NCI-H1105 (cell line): Measurements from ENCODE around the gene KCNJ10.

Experiments used
- DNase-seq: peaks from one replicate; lab custom pipeline; 2025; lab: John Stamatoyannopoulos, UW

Gene KCNJ10

DNA sequence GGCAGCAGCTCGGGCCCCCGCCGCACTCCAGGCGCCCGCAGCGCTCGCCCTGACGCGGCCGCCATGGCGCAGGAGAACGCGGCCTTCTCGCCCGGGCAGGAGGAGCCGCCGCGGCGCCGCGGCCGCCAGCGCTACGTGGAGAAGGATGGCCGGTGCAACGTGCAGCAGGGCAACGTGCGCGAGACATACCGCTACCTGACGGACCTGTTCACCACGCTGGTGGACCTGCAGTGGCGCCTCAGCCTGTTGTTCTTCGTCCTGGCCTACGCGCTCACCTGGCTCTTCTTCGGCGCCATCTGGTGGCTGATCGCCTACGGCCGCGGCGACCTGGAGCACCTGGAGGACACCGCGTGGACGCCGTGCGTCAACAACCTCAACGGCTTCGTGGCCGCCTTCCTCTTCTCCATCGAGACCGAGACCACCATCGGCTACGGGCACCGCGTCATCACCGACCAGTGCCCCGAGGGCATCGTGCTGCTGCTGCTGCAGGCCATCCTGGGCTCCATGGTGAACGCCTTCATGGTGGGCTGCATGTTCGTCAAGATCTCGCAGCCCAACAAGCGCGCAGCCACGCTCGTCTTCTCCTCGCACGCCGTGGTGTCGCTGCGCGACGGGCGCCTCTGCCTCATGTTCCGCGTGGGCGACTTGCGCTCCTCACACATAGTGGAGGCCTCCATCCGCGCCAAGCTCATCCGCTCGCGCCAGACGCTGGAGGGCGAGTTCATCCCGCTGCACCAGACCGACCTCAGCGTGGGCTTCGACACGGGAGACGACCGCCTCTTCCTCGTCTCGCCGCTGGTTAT lies 14.2 kb upstream of the KCNJ10 start:
- peak; percentile 77 for DNase-seq

DNA sequence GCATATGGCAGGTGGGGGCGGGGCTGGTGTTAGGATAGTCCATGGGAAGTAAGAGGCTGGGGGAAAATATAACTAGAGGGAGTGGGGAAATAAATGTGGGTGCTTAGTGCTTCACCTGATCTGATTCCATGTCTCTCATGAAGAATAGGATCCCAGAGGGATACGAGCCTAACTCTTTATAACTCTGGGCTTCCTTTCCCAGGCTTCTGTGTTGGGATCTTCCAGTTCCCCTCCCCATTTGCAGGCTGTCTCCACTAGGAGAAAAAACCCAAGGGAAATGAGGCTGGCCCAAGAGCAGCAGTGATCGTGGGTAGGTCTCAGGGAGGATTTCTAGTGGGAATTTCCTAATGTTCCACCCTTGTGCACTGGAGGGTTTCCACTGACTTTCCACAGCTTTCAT lies 13.0 kb upstream of the KCNJ10 start:
- DNase-seq: no peak

DNA sequence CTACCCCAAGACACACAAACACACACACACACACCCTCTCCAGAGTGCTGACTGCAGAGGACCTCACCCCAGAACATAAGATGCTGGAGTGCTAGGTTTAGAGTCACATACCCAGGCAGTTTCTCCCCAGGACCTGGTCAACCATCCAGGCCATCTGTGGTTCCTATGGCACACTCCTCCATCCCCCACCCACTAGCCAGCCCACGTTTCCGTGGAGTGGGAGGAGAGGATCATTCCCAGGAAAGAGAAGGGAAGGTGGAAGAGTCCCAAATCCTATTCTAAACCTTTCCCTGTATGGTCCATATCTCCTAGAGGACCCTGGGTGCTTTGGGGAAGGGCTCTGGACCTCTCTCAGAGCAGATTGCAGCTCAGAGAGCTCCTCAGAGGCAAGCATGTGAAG lies 12.5 kb upstream of the KCNJ10 start:
- DNase-seq: no peak

DNA sequence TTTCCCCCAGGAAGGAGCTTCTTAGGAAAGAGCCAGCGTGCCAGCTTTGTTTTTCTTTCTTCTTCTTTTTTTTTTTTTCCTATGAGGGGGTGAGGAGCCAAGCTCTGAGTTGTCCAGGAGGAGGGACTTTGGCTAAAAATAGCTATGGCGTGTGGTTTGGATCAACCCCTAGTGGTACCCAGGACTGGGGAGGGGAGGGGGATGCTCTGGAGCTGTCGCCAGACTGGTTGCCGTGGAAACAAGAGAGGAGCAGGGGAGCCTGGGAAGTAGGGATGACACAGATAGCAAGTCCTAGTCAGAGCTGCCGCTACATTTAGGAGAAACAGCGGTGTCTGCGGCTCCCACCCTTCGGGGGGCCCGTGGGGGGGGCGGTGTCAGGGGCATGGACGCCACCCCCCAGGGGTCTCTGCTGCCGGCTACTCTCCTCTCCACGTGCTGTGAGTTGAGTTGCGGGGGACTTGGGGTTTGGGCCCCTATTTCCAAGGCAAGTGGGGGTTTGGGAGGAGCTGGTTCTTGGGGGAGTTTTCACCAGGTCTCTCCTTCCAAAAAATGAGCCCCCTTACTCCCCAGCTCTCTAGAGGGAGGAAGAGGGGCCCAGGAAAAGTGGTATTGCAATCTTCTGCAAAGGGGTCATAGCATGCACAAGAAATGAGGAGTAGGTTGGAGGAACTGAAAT lies 11.4 kb upstream of the KCNJ10 start, which contains the start of gene KCNJ9:
Gene KCNJ9, plus strand, starts transcription at position 278 of the 676 bp plus-strand sequence. CDS start 2,493 bp downstream, outside the sequence.
- DNase-seq: peak; percentile 12

DNA sequence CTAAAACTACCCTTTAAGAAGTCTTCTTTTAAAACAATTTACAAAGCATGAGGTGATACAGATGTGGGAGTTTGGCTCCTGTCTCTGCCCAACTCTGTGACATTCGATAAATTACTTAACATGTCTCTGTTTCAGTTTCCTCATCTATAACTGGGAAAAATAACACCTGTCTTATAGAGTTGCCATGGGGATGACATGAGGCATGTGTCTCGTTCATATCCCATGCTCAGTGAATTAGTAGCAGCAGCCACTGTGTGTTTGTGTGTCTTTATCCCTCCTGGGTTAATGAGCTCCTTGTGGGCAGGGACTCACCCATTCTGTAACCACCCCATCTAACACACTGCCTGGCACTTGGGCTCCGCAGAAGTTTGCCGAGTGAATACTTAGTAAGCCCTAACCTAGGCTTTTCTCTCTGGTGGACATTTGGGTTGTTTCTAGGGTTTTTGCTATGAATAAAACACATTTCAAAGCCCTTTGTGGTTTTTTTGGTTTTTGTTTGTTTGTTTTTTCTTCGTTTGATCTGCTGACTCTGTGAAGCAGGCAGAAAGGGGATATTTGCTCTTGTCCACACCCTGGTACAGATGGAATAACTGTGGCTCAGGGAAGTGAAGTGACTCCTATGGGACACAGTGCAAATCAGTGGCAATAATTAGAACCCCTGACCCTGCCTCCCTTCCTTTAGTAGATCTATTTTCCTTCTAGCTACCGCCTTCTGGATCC lies 10.6 kb upstream of the KCNJ10 start:
- no peak for DNase-seq

DNA sequence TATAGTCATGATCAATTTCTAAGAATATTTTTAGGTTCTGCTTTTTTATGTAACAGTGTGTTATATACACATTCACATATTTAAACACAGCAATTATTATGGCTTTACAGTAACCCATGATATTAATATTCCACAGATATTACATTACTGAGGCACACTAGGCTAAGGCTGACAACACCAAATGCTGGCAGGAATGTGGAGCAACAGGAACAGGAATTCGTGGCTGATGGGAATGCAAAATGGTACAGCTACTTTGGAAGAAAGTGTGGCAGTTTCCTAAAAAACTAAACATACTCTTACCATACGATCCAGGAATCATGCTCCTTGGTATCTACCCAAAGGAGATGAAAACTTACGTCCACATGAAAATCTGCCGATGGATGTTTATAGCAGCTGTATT lies 9.5 kb upstream of the KCNJ10 start:
- DNase-seq: no peak

DNA sequence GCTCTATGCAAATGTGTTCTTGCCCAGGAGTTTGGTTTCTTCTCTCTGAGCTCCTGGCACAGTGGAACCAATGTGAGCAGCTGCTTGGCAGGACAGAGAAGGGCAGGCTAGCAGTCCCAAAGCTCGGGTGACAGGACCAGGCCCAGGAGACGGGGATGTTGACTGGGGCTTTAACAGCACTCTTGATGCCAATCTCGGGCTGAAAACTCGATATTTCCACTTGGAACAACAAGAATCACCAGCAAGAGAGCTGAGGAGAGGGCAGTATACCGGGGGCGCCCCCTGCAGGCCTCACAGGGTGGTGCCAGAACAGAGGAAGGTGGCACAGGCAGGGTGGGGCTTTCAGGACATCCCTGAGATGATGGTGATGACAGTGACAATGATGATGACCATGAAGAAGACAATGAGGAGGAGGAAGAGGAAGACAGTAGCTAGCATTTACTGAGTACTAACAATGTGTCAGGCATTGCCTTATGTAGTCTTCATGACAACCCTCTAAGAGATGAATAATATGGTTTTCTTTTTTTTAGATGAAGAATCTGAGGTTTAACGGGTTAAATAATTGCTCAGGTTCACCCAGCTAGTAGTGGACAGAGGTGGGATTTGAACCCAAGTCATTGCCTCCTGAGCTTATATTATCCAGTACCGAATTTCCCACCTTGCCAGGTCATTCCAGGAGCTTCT lies 8.7 kb upstream of the KCNJ10 start:
- DNase-seq: no peak

DNA sequence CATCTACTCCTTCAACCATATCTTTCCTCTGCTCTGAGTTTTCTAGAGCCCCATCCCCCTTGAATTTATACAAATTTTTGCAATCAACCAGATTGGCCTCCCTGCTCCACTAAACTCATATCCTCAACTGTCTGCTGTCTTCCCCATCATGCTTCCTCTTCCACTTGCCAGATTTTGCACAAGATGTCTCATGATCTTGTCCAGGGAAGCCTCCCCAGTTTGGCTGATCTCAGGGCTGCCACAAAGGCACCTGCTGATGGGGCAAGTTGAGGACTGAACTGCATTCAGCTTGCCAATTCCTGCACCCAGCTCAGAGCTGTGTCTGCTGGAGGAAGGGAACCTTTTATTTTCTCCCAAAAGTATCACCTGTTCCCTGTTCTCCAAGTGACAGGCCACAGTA lies 7.5 kb upstream of the KCNJ10 start:
- DNase-seq: no peak

DNA sequence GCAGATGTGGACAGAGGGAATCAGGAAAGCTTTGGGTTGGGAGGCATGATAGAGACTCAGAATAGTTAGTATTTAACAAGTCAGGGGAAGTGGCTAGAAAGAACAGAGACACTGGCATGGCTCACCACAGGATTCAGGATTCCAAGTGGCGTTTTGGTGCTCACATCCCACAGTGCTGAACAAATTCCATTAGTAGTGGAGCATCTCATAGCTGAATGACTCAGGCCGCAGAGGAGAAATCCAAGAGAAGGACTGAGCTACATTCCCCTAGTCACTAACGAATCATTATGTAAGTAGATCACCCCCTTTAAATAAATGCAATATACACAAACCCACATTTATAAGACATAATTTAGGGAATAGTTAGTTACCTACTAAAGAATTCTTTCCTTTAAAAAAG lies 6.3 kb upstream of the KCNJ10 start:
- no peak for DNase-seq

DNA sequence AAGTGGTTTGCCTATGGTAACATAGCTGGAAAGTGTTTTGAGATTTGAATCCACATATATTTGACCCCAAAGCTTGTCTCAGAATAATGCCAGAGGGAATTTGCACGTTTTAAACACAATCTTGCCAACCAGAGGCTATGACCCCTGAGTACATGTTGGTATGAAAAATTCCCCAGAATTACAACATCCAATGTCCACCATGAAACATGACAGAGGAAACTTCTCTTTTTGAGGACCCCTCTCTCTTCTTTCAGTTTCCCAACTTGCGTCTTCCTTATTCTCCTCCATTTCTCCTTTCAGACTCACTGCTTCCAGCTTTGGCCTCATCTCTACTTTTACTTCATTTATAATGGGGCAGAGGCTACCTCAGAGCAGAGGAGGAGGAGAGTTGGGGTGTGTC lies 5.9 kb upstream of the KCNJ10 start:
- no peak for DNase-seq

DNA sequence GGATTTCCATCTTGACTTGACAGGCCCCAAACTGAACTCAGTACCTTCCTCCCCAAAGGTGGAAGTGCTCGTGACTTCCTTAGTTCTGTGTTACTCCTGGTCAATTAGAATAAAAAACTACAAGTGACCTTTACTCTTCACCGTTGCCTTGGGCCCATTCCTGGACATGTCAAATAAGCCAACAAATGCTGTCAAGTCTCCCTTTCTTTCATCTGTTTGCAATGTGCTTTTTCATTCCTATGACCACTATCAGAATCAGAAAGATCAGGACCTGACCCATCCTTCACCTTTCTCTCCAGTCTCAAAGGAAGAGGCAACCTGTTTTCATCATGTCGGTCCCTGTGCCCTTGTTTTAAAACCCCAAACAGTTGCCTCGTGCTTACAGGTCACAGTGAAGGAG lies 4.9 kb upstream of the KCNJ10 start:
- DNase-seq: no peak

DNA sequence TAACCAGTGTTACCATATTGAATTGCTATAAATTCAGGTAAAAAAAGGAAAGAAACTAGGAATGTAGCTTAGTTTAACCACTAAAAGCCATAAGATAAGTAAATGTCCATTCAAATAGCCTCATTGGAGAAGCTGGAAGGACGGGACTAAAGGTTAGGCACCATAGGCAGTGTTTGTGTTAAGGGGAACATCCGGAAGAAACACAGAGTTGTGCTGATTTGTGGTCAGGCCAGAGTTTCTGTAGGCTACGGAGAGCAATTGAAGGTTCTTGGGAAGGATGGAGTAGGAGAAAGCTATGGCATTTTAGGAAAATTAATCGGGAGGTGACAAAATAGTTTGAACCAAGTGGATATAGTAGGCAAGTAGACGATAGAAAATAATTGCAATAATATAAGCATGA lies 1.3 kb upstream of the KCNJ10 start:
- DNase-seq: no peak

DNA sequence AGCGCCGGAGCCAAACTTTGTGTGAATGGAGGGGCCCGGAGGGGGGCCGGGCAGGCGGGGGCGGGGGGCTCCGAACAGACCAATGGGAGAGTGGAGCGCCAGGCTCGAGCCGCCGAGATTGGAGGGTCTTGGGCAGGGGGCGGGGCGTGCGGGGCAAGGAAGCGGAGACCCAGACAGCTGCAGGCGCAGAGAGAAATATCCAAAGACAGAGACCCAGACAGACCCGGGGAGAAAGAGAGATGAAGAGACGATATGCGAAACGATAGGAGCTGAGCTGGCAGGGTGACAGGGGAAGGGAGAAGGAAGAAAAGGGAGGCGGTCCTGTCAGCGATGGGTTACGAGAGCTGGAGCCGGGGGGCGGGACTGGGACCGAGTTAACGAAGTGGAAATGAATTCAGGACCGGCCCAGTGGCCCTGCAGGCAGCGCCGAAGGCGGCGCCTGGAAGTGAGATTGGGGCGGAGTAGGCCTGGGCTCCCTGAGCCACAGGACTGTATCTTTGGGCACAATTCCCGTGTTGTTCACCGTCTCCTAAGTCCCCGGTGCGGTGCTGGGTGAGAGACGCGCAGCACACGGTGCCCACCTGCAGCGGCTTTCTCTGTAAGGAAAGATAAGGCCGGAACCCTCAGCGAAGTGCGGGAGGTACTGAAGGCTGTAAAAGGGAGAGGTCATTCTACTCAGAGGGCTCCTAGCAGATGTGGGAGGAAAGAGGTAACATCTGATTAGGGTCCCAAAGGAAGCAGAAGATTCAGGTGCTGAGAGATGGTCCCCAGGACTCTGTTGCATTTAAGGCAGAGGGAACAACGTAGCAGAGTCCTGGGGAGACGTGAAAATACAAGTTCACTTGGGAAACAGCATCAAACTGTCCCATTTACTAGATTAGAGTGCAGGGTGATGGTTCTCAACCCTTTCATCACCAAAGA lies 543 bp upstream of the KCNJ10 start:
- peak; percentile 67 for DNase-seq

DNA sequence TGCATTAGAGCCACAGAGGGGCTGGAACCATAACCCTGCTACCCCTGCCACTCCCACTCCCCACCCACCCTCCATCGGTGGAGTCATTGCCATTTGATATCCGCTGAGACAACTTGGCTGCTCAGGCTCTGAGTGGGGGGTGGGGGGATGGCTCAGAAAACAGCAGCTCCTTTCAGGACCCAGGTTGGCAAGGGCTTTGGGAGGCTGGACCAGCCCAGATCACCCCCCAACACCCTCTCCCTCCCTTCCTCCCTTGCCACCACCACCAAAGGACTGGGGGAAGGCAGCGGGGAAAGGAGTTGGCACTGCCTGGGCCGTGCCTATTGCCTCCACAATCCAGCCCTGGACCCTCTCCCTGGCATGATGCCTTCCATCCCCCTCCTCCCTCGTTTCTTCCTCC lies 1.7 kb downstream of the KCNJ10 start:
- DNase-seq: no peak

DNA sequence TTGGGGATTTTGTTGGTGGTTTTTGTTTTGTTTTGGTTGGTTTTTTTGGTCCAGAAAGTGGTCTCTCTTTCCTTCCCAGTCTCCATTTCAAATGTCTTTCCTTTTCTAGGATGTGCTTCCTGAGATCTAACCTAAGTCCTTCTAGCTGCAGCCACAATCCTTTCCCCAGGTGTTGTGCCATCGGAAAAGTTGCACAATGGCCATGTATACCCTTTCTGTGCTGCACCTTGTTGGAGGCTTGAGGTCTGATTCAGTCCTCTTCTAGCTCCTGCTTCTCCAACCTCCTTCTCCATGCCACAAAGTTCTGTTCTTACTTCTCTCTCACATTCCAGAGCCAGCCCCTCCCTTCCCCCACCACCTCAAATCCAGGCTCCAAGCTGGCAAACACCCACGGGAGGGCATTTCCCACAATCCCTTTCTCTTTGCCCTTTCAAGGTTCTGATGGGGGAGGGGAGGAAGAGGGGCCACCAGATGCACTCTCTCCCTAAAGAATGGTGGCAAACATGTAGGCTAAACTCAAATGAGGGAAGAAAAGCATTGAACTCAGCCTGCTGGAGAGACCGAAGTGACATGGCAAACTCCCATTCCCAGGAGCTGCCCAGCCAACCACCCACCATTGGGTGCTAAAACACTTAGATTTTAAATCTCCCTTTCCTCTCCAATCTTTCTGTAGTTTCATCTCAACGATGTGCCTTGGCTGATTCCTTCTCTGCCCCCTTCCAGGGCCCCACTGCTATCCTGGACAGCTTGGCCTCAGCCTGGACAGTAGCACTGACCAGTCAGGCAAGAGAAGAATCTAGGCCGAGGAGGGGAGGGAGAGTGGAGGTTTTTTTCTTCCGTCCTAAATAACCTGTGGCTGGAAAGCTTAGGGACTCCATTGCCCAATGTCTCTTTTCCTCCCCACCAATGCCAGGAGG lies 2.9 kb downstream of the KCNJ10 start:
- no peak for DNase-seq

DNA sequence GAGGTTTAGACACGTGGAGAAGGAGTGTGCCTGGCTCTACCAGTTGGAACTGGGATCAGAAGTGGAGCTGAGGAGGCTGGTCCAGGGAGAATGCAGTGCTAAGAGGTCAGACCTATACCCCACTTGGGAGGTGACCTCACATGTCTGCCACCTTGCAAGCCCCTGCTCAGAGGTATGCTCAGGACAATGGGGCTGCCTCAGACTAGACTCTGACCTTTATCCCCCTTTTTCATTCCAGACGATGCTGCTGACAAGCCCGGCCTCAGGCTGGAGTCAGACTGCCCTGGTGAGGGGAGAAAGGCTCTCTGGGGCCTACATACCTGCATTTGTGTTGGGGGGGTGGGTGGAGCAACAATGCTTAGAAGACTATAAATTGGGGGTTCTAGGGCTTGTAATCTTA lies 5.2 kb downstream of the KCNJ10 start:
- DNase-seq: no peak

DNA sequence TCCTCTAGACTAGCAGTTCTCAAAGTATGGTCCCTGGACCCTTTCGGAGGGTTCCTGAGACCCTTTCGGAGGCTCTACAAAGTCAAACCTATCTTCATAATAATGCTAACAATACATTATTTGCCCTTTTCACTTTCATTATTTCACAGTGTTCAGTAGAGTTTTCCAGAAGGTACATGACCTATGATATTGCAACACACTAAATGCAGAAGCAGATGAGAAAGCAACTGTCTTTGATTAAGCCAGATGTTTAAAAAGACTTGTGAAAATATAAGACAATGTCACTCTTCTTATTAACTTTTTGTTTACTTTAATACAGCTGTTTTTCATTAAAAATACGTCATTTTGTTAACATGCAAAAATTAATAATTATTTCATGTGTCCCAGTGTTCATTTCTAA lies 5.8 kb downstream of the KCNJ10 start:
- DNase-seq: no peak

DNA sequence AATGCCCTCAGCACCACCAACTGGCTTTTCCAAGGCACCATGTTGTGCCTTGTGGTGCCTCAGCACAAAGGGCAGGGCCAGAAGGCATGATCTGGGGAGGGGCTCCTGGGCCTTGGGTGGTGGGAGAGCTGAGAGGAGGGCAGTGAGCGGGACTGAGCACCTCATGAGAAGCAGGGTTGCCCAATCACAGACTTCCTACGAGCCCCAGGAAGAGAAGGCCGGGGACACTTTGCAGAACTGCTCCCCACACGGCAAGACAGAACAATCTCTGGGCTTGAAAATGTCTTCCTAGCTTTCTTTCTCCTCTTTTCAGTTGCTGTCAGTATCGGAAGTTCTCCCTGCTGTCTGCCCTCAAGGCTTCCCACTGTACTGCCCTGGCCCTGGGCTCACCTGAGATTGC lies 6.8 kb downstream of the KCNJ10 start:
- DNase-seq: no peak

DNA sequence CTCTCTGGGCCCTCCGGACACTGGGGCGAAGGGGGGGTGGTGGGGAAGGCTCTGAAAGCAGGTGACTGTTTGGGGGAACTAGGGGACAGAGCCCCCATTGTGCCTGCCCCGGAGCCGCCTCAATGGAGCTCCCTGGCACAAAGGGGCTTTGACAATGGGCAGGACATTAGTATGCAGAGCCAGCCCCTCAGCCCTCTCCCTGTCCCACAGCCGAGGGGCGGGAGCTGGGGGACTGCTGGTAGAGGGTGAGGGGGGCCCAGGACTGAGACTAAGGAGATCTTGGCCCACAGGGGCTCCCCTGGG lies 7.8 kb downstream of the KCNJ10 start:
- no peak for DNase-seq
